K562 (cell line): Measurements from ENCODE around the gene NARF. TPM values are rescaled to one million over a fixed set of nuclear protein-coding genes. Genes with fewer than 3 reads are reported as not detected.

Experiments
- ATAC-seq: fragments of 200-7000 bp; cut with Tn5 transposase; 3 replicates; pipeline ENCODE4 v1.9.1; 2020; ENCODE audit warnings: moderate library complexity
- BruUV-seq: library from RNA; stranded (reverse); fragments of 400-500 nt; replicated peaks from 2 replicates; lab custom pipeline; 2021; lab: Mats Ljungman, UMichigan
- CTCF ChIA-PET: fragments of 300-600 bp; formaldehyde crosslinking; extraction: SDS; loops from one replicate; lab custom pipeline; 2021; ENCODE audit warnings: low intra/inter-chr PET ratio; lab: Yijun Ruan, JAX
- POLR2A ChIA-PET: fragments of 300-600, 350-650 bp; sonication (Branson Sonifier 250); formaldehyde crosslinking; extraction: SDS; loops from one replicate; lab custom pipeline; 2021; ENCODE audit warnings: antibody characterized with exemption, inconsistent platforms; lab: Yijun Ruan, JAX
- DNase-seq, 4 experiments: peaks; one replicate each; pipeline versions ENCODE4 v3.0.0 to v3.0.0-alpha.2; 2011 to 2018; ENCODE audit warnings: low spot score in 3 of 4, mixed read lengths in 3 of 4; ENCODE audit errors: extremely low read depth in 1 of 4
- FAIRE-seq: peaks from 2 replicates; lab custom pipeline; 2011; peaks lifted over from hg19 to GRCh38; lab: Jason Lieb, UNC
- H2AFZ ChIP-seq: 2 replicates; pipeline ENCODE4 v1.6.0; 2011; ENCODE audit warnings: low read depth, low read length, control low read depth, inconsistent platforms
- H3K27ac ChIP-seq: fragments of 200-600 bp; 3 replicates; pipeline ENCODE4 v1.8.0; 2011; ENCODE audit warnings: low read depth, mild to moderate bottlenecking, control low read depth, inconsistent platforms, low read length, moderate library complexity, mixed read lengths; ENCODE audit errors: extremely low read depth
- H3K27me3 ChIP-seq, 2 experiments: fragments of 300-600 bp in 1 of 2; 2 replicates in 1 of 2; 3 replicates in 1 of 2; pipeline versions ENCODE4 v1.6.0 to v1.8.0; 2011; ENCODE audit warnings: inconsistent platforms in 2 of 2, low read length in 2 of 2, mild to moderate bottlenecking in 1 of 2, mixed read lengths in 1 of 2, moderate library complexity in 1 of 2; ENCODE audit not compliant: control insufficient read depth in 2 of 2, insufficient read depth in 2 of 2
- H3K36me3 ChIP-seq: fragments of 300-600 bp; 3 replicates; pipeline ENCODE4 v1.8.0; 2011; ENCODE audit warnings: mild to moderate bottlenecking, low read length, inconsistent platforms; ENCODE audit not compliant: control insufficient read depth, insufficient read depth
- H3K4me1 ChIP-seq, 2 experiments: fragments of 200-600 bp in 1 of 2; replicated peaks in 1 of 2; 2 replicates in 1 of 2; 3 replicates in 1 of 2; pipeline versions ENCODE4 v1.5.1 to v1.8.0; 2011; ENCODE audit warnings: inconsistent platforms in 2 of 2, low read length in 2 of 2, mild to moderate bottlenecking in 1 of 2, mixed read lengths in 1 of 2, moderate library complexity in 1 of 2; ENCODE audit not compliant: control insufficient read depth in 2 of 2, insufficient read depth in 2 of 2
- H3K4me2 ChIP-seq: 2 replicates; pipeline ENCODE4 v1.6.1; 2011; ENCODE audit warnings: low read length, control low read depth, inconsistent platforms, mixed read lengths; ENCODE audit not compliant: insufficient read depth
- H3K4me3 ChIP-seq: fragments of 200-600 bp; sonication (generic), shearing (Covaris generic); 2 replicates; pipeline ENCODE4 v1.5.1; 2016; ENCODE audit warnings: control low read depth, inconsistent platforms
- H3K79me2 ChIP-seq: fragments of 200-600 bp; 3 replicates; pipeline ENCODE4 v1.8.0; 2011; ENCODE audit warnings: low read length, inconsistent platforms; ENCODE audit not compliant: control insufficient read depth, insufficient read depth
- H3K9ac ChIP-seq, 2 experiments: 2 replicates each; pipeline versions ENCODE4 v1.6.0 to v1.6.1; 2011; ENCODE audit warnings: low read depth in 2 of 2, low read length in 2 of 2, control low read depth in 1 of 2, inconsistent platforms in 1 of 2, mild to moderate bottlenecking in 1 of 2, mixed read lengths in 1 of 2; ENCODE audit not compliant: insufficient read depth in 1 of 2
- H3K9me1 ChIP-seq: one replicate; pipeline ENCODE4 v1.6.0; 2011; ENCODE audit warnings: inconsistent platforms, mild to moderate bottlenecking, low read length, moderate library complexity; ENCODE audit not compliant: control insufficient read depth, insufficient read depth
- H3K9me3 ChIP-seq: replicated peaks from 2 replicates; pipeline ENCODE4 v1.5.1; 2011; ENCODE audit warnings: low read depth, low read length, inconsistent platforms; ENCODE audit not compliant: control insufficient read depth, insufficient read depth
- H4K20me1 ChIP-seq: replicated peaks from 2 replicates; pipeline ENCODE4 v1.6.1; 2011; ENCODE audit warnings: low read length, inconsistent platforms, mixed read lengths; ENCODE audit not compliant: control insufficient read depth, insufficient read depth
- BRCA1 ChIP-seq, 2 experiments: fragments of 450-650 bp in 1 of 2; sonication (generic) in 1 of 2; formaldehyde crosslinking in 1 of 2; IDR thresholded peaks; 2 replicates each; pipeline versions ENCODE4 v1.5.0 to v1.6.1; 2017 to 2020; ENCODE audit warnings: mild to moderate bottlenecking in 1 of 2, missing genetic modification reagents in 1 of 2
- CTBP1 ChIP-seq: fragments of 450-650 bp; IDR thresholded peaks from 2 replicates; pipeline ENCODE4 v1.6.1; 2016; ENCODE audit warnings: borderline replicate concordance
- CXXC5 ChIP-seq: fragments of 250-450 bp; sonication (Bioruptor Pico); IDR thresholded peaks from 2 replicates; pipeline ENCODE4 v1.8.0; 2022; ENCODE audit warnings: inconsistent platforms, mild to moderate bottlenecking, moderate library complexity
- DPF2 ChIP-seq: fragments of 450-650 bp; IDR thresholded peaks from 2 replicates; pipeline ENCODE4 v1.6.1; 2016
- HDAC3 ChIP-seq: fragments of 450-650 bp; IDR thresholded peaks from 2 replicates; pipeline ENCODE4 v1.6.1; 2018; ENCODE audit warnings: borderline replicate concordance, mild to moderate bottlenecking, moderate library complexity; ENCODE audit not compliant: partially characterized antibody
- HOXB6 ChIP-seq: fragments of 250-450 bp; sonication (Bioruptor Pico); IDR thresholded peaks from 2 replicates; pipeline ENCODE4 v1.5.1; 2022; ENCODE audit warnings: mild to moderate bottlenecking, borderline replicate concordance
- KLF6 ChIP-seq: fragments of 250-450 bp; sonication (Bioruptor Pico); IDR thresholded peaks from 2 replicates; pipeline ENCODE4 v1.4.0; 2020; ENCODE audit warnings: mild to moderate bottlenecking, moderate library complexity, borderline replicate concordance
- TAF1 ChIP-seq: IDR thresholded peaks from 2 replicates; pipeline ENCODE4 v1.6.1; 2011; ENCODE audit warnings: mild to moderate bottlenecking, low read length, moderate library complexity; ENCODE audit not compliant: insufficient read depth, control insufficient read depth, severe bottlenecking; ENCODE audit errors: extremely low read depth
- THRAP3 ChIP-seq: fragments of 450-650 bp; IDR thresholded peaks from 2 replicates; pipeline ENCODE4 v1.6.1; 2016; ENCODE audit warnings: mild to moderate bottlenecking, inconsistent platforms, borderline replicate concordance
- ZNF644 ChIP-seq: fragments of 200-800 bp; sonication (Bioruptor generic); IDR thresholded peaks from 2 replicates; pipeline ENCODE4 v1.6.1; 2016; ENCODE audit warnings: low read depth, missing genetic modification characterization, missing compliant biosample characterization
- whole genome bisulfite sequencing: fragments of 100-300 bp; shearing (Covaris generic); methylation state at CpG from one replicate; pipeline ENCODE4 v1.1.6; 2016; ENCODE audit warnings: low coverage, mixed read lengths; ENCODE audit not compliant: insufficient coverage; ENCODE audit errors: missing lambda C conversion rate; 5-methylcytosine and 5-hydroxymethylcytosine counted together
- in situ Hi-C: fragments of 300-500 bp; cut with MboI; formaldehyde crosslinking; loops from 4 replicates; pipeline ENCODE4 v1.15.0; 2018; ENCODE audit warnings: inconsistent platforms, mixed read lengths
- intact Hi-C: fragments of 100-400 bp; cut with micrococcal nuclease; formaldehyde crosslinking; loops from 2 replicates; pipeline ENCODE4 v1.14.2; 2022
- polyA plus RNA-seq, 8 experiments: library from polyadenylated mRNA; depleted of rRNA in 4 of 8; stranded (reverse) in 5 of 8; unstranded in 3 of 8; fragments of >200 nt; fragmentation: Nextera tagmentation in 2 of 8; fragmentation: Illumina TruSeq in 1 of 8; extraction: Ambion mirVana in 2 of 8; extraction: Trizol in 1 of 8; gene quantifications; 2 replicates each; pipeline versions ENCODE4 v1.2.1 to v1.2.3, GENCODE V29; 2011 to 2014; ENCODE audit warnings: inconsistent platforms in 1 of 8, missing spikeins in 1 of 8
- total RNA-seq, 7 experiments: library from RNA; depleted of rRNA in 6 of 7; stranded (reverse); fragments of >200 nt in 6 of 7; fragmentation: Illumina TruSeq in 2 of 7; extraction: Trizol in 2 of 7; gene quantifications; 2 replicates each; pipeline versions ENCODE4 v1.2.1 to v1.2.3, GENCODE V29; 2011 to 2021; ENCODE audit warnings: low replicate concordance in 1 of 7
- TF ChIP-seq, protein P1 (sequence below): sonication (generic); IDR thresholded peaks from 2 replicates; pipeline ENCODE4 v1.6.1; 2016
- TF ChIP-seq, protein P2 (sequence below): fragments of 450-650 bp; IDR thresholded peaks from 2 replicates; pipeline ENCODE4 v1.6.1; 2017; ENCODE audit warnings: antibody characterized with exemption
- TF ChIP-seq, protein P3 (sequence below), 2 experiments: fragments of 150-350 bp in 1 of 2; IDR thresholded peaks; 2 replicates each; pipeline ENCODE4 v1.6.1; 2012 to 2016; ENCODE audit warnings: low read depth in 2 of 2, low read length in 2 of 2, mild to moderate bottlenecking in 1 of 2, moderate library complexity in 1 of 2

Gene NARF
- total and polyA plus RNA-seq, 9 of the 15 experiments (the other 6 are each of a cell fraction or from before 2014, with no cell fraction given): 60.4 to 423 (median 132) TPM

DNA sequence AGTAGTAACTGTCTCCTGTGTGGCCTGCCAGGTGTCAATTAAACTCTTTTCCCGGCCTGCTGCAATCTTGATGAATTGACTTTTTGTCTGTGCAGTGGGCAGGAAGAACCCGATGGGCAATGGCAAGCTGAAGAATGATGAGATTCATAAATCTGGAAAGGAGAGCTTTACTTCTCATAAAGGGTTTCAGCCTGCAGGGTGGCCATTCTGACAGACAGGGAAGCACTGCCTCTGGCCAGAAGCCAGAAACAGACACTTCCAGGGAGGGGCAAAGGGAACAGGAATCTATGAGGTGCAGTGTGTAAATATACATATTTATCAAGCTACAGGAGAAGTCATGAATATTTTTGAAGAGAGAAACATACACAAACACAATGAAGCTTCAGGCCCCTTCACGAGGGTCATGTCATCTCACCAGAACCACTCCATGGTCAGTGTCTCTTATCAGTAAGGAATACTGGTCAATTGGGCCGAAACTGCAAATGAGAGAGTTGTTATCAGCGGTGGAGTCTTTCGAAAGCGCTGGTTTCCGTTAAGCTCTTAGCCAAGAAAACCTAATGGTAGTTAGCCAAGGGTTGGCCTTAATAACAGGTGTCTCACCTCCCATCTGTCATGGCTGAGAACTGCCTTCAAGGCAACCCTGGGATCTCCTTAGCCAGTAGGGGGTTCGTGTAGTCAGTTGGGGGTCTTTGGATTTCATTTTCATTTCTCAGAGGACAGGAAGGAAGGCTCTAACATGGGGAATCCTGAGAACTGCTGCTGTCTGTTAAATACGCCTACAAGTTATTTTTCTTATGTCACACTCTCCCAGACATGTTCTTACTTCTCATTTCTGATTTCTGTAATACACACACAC lies 1.2 kb upstream of the NARF start:
- in situ Hi-C loops: no loop called here
- FAIRE-seq: no peak
- TF ChIP-seq, protein P1, sequence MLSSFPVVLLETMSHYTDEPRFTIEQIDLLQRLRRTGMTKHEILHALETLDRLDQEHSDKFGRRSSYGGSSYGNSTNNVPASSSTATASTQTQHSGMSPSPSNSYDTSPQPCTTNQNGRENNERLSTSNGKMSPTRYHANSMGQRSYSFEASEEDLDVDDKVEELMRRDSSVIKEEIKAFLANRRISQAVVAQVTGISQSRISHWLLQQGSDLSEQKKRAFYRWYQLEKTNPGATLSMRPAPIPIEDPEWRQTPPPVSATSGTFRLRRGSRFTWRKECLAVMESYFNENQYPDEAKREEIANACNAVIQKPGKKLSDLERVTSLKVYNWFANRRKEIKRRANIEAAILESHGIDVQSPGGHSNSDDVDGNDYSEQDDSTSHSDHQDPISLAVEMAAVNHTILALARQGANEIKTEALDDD: peak; percentile 94
- TF ChIP-seq THRAP3 (peak; percentile 41; the same call in 1 of the 2 replicates), CTBP1 (peak; percentile 24; the same call in 1 of the 2 replicates), CXXC5 (peak; percentile 14; the same call in 1 of the 2 replicates), ZNF644 (tag) (peak; percentile 7; the same call in 1 of the 2 replicates), HDAC3 (peak; percentile 39), HOXB6 (CRISPR knock-in tag) (no peak), KLF6 (CRISPR knock-in tag) (no peak), TAF1 (no peak), BRCA1 (IDR thresholded peaks at IDR 0.05) (no peak), BRCA1 (CRISPR knock-in tag; IDR thresholded peaks at IDR 0.05) (no peak), DPF2 (peak; percentile 68; the same call in 1 of the 2 replicates)
- TF ChIP-seq, protein P2, sequence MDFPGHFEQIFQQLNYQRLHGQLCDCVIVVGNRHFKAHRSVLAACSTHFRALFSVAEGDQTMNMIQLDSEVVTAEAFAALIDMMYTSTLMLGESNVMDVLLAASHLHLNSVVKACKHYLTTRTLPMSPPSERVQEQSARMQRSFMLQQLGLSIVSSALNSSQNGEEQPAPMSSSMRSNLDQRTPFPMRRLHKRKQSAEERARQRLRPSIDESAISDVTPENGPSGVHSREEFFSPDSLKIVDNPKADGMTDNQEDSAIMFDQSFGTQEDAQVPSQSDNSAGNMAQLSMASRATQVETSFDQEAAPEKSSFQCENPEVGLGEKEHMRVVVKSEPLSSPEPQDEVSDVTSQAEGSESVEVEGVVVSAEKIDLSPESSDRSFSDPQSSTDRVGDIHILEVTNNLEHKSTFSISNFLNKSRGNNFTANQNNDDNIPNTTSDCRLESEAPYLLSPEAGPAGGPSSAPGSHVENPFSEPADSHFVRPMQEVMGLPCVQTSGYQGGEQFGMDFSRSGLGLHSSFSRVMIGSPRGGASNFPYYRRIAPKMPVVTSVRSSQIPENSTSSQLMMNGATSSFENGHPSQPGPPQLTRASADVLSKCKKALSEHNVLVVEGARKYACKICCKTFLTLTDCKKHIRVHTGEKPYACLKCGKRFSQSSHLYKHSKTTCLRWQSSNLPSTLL: no peak
- TF ChIP-seq, protein P3, sequence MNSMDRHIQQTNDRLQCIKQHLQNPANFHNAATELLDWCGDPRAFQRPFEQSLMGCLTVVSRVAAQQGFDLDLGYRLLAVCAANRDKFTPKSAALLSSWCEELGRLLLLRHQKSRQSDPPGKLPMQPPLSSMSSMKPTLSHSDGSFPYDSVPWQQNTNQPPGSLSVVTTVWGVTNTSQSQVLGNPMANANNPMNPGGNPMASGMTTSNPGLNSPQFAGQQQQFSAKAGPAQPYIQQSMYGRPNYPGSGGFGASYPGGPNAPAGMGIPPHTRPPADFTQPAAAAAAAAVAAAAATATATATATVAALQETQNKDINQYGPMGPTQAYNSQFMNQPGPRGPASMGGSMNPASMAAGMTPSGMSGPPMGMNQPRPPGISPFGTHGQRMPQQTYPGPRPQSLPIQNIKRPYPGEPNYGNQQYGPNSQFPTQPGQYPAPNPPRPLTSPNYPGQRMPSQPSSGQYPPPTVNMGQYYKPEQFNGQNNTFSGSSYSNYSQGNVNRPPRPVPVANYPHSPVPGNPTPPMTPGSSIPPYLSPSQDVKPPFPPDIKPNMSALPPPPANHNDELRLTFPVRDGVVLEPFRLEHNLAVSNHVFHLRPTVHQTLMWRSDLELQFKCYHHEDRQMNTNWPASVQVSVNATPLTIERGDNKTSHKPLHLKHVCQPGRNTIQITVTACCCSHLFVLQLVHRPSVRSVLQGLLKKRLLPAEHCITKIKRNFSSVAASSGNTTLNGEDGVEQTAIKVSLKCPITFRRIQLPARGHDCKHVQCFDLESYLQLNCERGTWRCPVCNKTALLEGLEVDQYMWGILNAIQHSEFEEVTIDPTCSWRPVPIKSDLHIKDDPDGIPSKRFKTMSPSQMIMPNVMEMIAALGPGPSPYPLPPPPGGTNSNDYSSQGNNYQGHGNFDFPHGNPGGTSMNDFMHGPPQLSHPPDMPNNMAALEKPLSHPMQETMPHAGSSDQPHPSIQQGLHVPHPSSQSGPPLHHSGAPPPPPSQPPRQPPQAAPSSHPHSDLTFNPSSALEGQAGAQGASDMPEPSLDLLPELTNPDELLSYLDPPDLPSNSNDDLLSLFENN (IDR thresholded peaks at IDR 0.05; ENCODE audit: low read depth in 2 of 2, low read length in 2 of 2): no peak

More for the DNA sequence above, 1.2 kb upstream of the NARF start:
- intact Hi-C loops: loop anchor here (5.0 kb wide), 2 partner anchors 35 to 95 kb away; no protein-coding TSS in a partner anchor
- Histone ChIP-seq H3K27me3 (no peaks in the 10 kb centered on the region), H3K4me2 (peak overlapping the region; percentile 89), H3K27ac (peak overlapping the region; percentile 97), H3K4me1 (peaks cover 46 to 66% of the 10 kb centered on the region in 2 experiments), H3K4me3 (peak overlapping the region; percentile 83), H3K9me1 (no peaks in the 10 kb centered on the region), H2AFZ (peak overlapping the region; percentile 82), H3K9me3 (no peaks in the 10 kb centered on the region), H3K79me2 (peaks cover 35% of the 10 kb centered on the region), H4K20me1 (no peaks in the 10 kb centered on the region), H3K36me3 (peaks cover 23% of the 10 kb centered on the region), H3K9ac (peak overlapping the region in 1 of 2 experiments; percentile 96; a peak in 3 of 4 replicates)
- 0% methylated on average over 10 of the region's 10 CpGs for WGBS
- ATAC-seq: no peak
- ChIA-PET POLR2A (interaction anchor here (0.6 to 1.3 kb wide), 7 partner anchors 8 to 245 kb away, joined by 3 to 6 read pairs (median 4); partner anchors contain the start of genes CCDC57 and FOXK2), CTCF (no interaction called here)
- BruUV-seq: no TSS peak
- DNase-seq: peak in 2 of 4 experiments; percentile 30 to 83
